Kidney (tissue), 14 donors: ENCODE data around the gene GPSM1. TPM values are rescaled to one million over a fixed set of nuclear protein-coding genes. Genes with fewer than 3 reads are reported as not detected.

ENCODE experiments used
- DNase-seq, 5 donors: peaks; one replicate each; pipeline ENCODE4 v3.0.0-alpha.2; 2013 to 2020
- FAIRE-seq: peaks from 2 replicates; lab custom pipeline; 2012; peaks lifted over from hg19 to GRCh38; lab: Jason Lieb, UNC
- H3K27ac ChIP-seq, 2 donors: one replicate each; pipeline ENCODE4 v1.7.0; 2013; ENCODE audit warnings: low read depth in 2 of 2, low read length in 2 of 2, inconsistent platforms in 1 of 2
- H3K27me3 ChIP-seq: one replicate; pipeline ENCODE4 v1.7.1; 2013; ENCODE audit warnings: low read length, inconsistent platforms; ENCODE audit not compliant: control insufficient read depth, insufficient read depth
- H3K36me3 ChIP-seq, 3 donors: one replicate each; pipeline versions ENCODE4 v1.7.0 to v1.7.1; 2013; ENCODE audit warnings: low read length in 3 of 3, control low read depth in 1 of 3, inconsistent platforms in 1 of 3; ENCODE audit not compliant: insufficient read depth in 3 of 3, control insufficient read depth in 2 of 3
- H3K4me1 ChIP-seq, 3 donors: one replicate each; pipeline versions ENCODE4 v1.7.0 to v1.7.1; 2013; ENCODE audit warnings: low read length in 3 of 3, inconsistent platforms in 1 of 3, low read depth in 1 of 3; ENCODE audit not compliant: control insufficient read depth in 2 of 3, insufficient read depth in 2 of 3
- H3K4me3 ChIP-seq, 3 donors: one replicate each; pipeline versions ENCODE4 v1.7.0 to v1.8.1; 2013; ENCODE audit warnings: low read length in 3 of 3, control low read depth in 1 of 3, inconsistent platforms in 1 of 3
- H3K9ac ChIP-seq, 3 donors: one replicate each; pipeline versions ENCODE4 v1.7.0 to v1.7.1; 2013; ENCODE audit warnings: low read length in 3 of 3, control low read depth in 1 of 3, inconsistent platforms in 1 of 3
- H3K9me3 ChIP-seq, 3 donors: one replicate each; pipeline versions ENCODE4 v1.7.0 to v1.7.1; 2013; ENCODE audit warnings: low read length in 3 of 3, control low read depth in 1 of 3, inconsistent platforms in 1 of 3; ENCODE audit not compliant: control insufficient read depth in 2 of 3, insufficient read depth in 1 of 3
- CTCF ChIP-seq: IDR thresholded peaks from 3 replicates; pipeline ENCODE4 v1.5.1; 2012; ENCODE audit warnings: mild to moderate bottlenecking, moderate library complexity, borderline replicate concordance; ENCODE audit not compliant: insufficient read depth; ENCODE audit errors: extremely low read depth
- intact Hi-C: fragments of 100-400 bp; cut with DNase I; formaldehyde crosslinking; loops from one replicate; pipeline ENCODE4 v1.11.1; 2022
- polyA plus RNA-seq: library from polyadenylated mRNA; stranded (reverse); fragments of 350-450 nt; fragmentation: Illumina TruSeq; extraction: RNeasy Lipid Tissue Mini Kit (QIAGEN cat#74804); gene quantifications from one replicate; pipeline ENCODE4 v1.2.3, GENCODE V29; 2014; ENCODE audit warnings: low read depth, low replicate concordance; ENCODE audit not compliant: insufficient read depth
- total RNA-seq: library from RNA; stranded (reverse); fragmentation: NEBNext Ultra II Directional; extraction: Animal tissue kit (Norgen Biotek cat#: 25700); gene quantifications from one replicate; pipeline ENCODE4 v1.2.1, GENCODE V29; 2021
- donor health status: control.
- donor health status: control.
- donor health status: control.
- donor health status: control.
- donor health status: control.
- donor health status: DM: yes; HTN: yes; CAD: no.
- donor health status: Normal renal cell carcinoma (clear cell type).

The GPSM1 gene
- total and polyA plus RNA-seq, 2 donors from 2014 or later, result 11.6 to 11.9 TPM

- peaks cover 0 to 11% (median 9%) of the 10 kb centered on the region in 3 donors for H3K4me1 ChIP-seq
- H3K9ac ChIP-seq, result peak overlapping the region in 1 of 3 donors; percentile 1
- FAIRE-seq (no peak), DNase-seq (peak in 2 of 5 donors; percentile 58 to 65)
- H3K36me3 ChIP-seq, result peaks cover 0 to 2% (median 0%) of the 10 kb centered on the region in 3 donors
- no peaks in the 10 kb centered on the region for H3K27me3 ChIP-seq
- intact Hi-C loops, result no loop called here
- no peak overlapping the region for H3K27ac ChIP-seq
- TF ChIP-seq CTCF, result no peak
- H3K9me3 ChIP-seq, result peaks cover 2 to 6% (median 6%) of the 10 kb centered on the region in 3 donors
- H3K4me3 ChIP-seq, result no peak overlapping the region
Observed at GRCh38 chr9:136310273-136311030, 16.9 kb upstream of the GPSM1 start.

GRCh38 chr9:136311051-136312008 lies 16.0 kb upstream of the GPSM1 start:
- Histone ChIP-seq H3K27ac (no peak overlapping the region), H3K9me3 (peaks cover 2 to 7% (median 6%) of the 10 kb centered on the region in 3 donors), H3K27me3 (no peaks in the 10 kb centered on the region), H3K36me3 (peaks cover 0 to 2% (median 0%) of the 10 kb centered on the region in 3 donors), H3K9ac (no peak overlapping the region), H3K4me3 (no peak overlapping the region), H3K4me1 (peaks cover 0 to 11% (median 9%) of the 10 kb centered on the region in 3 donors)
- TF ChIP-seq CTCF, result no peak
- FAIRE-seq (no peak), DNase-seq (peak; percentile 62 to 84 (median 72))
- intact Hi-C loops, result no loop called here

GRCh38 chr9:136312009-136312375 lies 15.3 kb upstream of the GPSM1 start:
- no peak for TF ChIP-seq CTCF
- no peak overlapping the region for H3K27ac ChIP-seq
- peak in 1 of 5 donors; percentile 58 for DNase-seq
- peaks cover 2 to 7% (median 6%) of the 10 kb centered on the region in 3 donors for H3K9me3 ChIP-seq
- H3K4me1 ChIP-seq, result peaks cover 0 to 11% (median 9%) of the 10 kb centered on the region in 3 donors
- no peaks in the 10 kb centered on the region for H3K27me3 ChIP-seq
- H3K9ac ChIP-seq, result no peak overlapping the region
- peaks cover 0 to 2% (median 0%) of the 10 kb centered on the region in 3 donors for H3K36me3 ChIP-seq
- FAIRE-seq, result no peak
- intact Hi-C loops, result no loop called here
- no peak overlapping the region for H3K4me3 ChIP-seq
